Frontal cortex (tissue), 4 donors: ENCODE results near the gene SASH3. TPM values are rescaled to one million over a fixed set of nuclear protein-coding genes. Genes with fewer than 3 reads are reported as not detected.

Experiments
- DNase-seq, 2 donors: peaks; one replicate each; pipeline ENCODE4 v3.0.0; 2012; ENCODE audit warnings: low spot score in 2 of 2
- FAIRE-seq: peaks from 2 replicates; lab custom pipeline; 2012; peaks lifted over from hg19 to GRCh38; lab: Jason Lieb, UNC
- total RNA-seq: library from RNA; depleted of rRNA; stranded (reverse); fragments of >200 nt; gene quantifications from one replicate; pipeline ENCODE4 v1.2.3, GENCODE V29; 2014
- donor health status: control.
- donor health status: control.
- donor health status: control.

The SASH3 gene
- total RNA-seq, 1 donor from 2014 or later: 0.82 TPM

DNA sequence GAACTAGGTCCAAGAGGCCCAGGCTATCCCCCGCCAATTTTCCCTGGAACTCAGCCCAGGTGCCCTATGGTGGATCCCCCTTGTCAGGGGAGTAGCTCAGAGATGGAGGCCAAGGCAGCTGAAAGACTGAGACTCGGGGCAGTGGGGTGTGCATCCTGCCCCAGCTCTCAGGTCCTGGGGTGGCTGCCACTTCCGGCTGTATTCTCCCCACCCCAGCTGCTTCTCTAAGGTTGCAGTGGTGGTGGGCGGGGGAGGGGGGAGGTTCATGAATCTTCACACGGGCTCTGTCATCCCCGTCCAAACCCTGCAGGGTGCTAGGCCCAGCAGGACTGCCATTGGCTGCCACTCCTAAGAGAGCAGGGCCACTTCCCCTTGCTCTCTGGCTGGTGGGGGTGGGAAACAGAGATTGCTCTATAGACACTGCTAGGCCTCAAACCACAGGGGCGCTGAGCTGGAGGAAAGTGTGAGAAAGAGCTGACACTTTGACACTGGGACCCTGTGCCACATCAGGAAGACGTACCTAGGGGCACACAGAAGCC is 1.5 kb downstream of the SASH3 start:
- FAIRE-seq: no peak
- no peak for DNase-seq

DNA sequence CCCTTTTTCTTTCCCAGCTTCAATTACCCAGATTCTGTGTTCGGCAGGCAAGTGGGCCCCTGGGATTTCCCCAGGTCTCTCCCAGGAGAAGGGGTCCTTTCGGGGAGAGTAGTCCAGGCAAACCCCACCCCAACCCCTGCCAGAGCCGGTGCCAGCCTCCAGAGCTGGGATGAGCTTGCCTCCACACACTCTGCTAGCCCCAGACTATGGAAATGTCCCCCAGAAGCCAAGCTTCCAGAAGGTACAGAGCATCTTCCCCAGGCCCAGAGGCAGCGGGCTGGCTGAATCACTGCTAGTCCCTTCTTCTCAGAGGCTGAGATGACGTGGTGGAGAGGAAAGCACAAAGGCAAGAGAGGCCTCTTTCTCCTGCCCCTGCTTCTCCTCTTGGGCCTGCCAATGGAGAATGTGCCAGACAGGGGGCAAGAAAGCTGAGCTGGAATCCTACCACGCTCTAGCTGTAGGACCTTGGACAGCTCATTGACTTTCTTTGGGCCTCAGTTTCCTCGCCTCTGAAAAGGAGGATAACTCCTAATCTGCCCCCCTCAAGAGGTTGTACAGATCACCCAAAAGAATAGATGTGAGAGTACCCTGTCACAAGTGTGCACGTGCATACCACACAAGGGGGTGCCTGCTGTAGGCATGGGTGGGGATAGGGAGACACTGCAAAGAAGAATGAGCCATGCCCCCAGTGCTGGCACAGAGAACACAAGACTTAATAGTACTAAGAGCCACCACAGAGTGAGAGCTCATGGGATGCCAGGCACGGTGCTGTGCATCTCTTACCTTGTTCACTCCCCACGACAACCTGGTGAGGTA is 2.1 kb downstream of the SASH3 start:
- FAIRE-seq: no peak
- DNase-seq: no peak

DNA sequence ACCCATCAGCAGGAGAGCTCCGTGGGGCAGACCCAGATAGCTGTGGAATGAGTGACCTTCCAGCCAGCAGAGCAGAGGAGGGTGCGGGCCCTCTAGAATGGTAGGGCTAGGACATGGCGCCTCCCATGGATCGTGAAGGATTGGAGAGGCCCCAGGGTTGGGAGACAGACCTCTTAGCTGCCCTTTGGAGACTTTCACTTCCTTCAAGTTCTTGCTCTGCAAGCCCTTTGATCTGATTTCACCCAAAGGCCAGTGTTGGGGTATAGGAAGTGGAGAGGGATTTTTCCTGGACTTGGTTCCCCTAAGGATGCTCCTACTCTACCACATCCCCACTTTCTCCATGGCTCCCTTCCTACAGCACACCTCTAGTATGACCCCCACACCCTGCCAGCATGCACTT is 3.0 kb downstream of the SASH3 start:
- FAIRE-seq: no peak

DNA sequence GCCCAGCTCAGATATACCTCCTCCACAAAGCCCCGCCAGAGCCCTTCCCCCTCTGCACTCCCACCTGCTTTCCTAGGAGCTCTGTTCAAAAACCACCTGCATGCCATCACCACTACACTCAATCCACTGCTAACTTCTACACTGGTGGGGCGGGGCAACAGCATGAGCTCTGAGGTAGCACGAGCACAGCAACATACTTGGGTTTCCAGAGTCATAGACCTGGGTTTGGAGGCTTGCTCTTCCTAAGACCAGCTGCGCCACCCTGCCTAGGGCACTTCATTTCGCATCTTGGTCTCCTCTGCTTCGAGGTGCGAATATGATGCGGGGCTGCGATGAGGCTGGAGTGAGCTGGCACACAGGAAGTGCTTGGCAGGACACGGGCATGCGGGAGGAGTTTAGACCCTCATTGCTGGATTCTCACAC is 3.6 kb downstream of the SASH3 start:
- FAIRE-seq (no peak), DNase-seq (no peak)

More for the DNA sequence above, 3.0 kb downstream of the SASH3 start:
- DNase-seq: no peak

DNA sequence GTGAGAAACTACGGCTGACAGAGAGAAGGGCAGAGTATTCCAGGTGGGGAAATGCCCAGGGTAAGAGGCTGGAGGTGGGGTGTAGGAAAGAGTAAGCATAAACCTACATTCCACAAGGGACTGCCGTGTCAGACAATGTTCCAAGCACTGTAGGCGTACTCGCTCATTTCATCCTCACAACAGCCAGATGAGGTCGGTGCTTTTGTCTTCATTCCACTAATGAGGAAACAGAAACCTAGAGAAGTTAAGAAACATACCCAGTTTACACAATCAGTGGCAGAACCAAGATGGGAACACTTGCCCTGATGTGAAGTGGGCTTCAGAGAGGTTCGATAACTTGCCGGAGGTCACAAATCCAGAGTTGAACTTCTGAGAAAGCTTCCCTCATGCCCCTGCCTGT is 4.6 kb downstream of the SASH3 start:
- FAIRE-seq: no peak
- no peak for DNase-seq

DNA sequence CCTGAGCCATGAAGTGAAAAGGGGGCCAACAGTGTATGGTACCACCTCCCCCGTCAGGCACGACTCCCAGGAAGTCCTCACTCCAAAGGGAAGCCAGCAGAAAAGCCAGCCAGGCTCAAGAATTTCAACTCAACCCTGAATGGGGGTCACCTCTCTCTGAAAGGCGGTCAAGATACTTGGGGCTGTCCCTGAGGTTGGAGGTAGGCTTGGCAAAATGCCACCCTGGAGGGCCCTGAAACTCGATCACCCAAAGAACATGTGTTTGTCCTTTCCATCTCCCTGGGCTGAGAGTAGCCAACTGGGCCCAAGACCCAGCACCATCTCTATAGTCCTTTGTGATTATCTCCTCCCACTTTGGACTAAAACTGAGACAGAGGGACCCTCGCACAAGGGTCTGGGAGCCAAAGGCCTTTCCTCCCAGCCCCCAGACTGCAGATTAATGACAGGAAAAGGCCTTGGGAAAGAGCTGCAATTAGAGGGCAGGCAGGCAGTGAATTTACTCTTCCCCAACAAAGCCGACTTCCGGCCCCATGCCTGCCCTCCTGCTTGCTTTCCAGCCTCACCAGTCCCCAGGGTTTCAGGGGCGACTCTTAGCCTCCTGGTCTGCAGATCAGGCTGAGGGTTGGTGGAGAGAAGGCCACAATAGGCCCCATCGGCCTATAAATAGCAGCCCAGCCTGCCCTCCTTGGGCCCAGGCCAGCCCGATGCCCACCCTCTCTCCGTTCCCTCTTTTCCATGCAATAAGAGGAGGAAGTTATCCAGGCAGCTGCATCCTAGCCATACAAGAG is 5.6 kb downstream of the SASH3 start:
- DNase-seq: no peak
- no peak for FAIRE-seq

DNA sequence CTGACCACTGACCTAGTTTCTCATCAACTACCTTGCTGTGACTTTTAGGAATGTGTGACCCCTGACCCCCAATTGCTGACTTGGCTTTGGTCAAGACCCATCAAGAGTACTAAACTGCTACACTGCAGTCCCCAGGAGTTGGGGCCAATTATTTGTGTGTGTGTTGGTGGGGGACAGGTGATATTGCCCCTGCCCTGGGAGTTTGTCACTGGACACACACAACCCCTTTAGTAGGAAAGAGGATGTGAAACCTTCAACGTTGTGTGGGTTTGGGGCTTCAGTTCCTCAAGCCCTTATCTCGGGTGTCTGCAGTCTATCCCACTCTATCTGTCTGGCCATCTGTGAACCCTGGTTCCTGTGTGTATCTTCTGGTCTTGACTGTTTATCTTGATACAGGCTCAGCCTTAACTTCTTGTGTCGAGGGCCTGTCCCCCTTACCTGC is 6.5 kb downstream of the SASH3 start:
- DNase-seq: no peak
- FAIRE-seq: no peak

- FAIRE-seq (no peak), DNase-seq (no peak)
Measured at GRCh38 chrX:129787336-129788055, 7.7 kb downstream of the SASH3 start.

DNA sequence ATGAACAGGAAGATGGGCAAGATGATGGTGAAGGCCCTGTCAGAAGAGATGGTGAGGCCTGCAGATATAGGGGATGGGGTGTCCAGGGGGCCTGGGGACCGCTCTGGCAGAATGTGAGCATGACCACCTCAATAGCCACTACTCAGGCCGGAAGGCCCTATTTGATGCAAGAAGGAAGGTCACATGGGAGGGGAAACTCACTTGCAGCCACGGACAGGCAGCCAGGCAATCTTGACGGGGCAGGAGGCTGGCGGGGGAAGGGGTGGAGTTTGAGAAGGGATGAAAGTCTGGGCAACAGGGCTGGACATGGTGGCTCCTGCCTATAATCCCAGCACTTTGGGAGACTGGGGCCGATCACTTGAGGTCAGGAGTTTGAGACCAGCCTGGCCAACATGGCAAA is 8.8 kb downstream of the SASH3 start:
- DNase-seq: no peak
- FAIRE-seq: no peak

- DNase-seq (no peak), FAIRE-seq (no peak)
Measured at GRCh38 chrX:129790146-129790545, 10.4 kb downstream of the SASH3 start.

DNA sequence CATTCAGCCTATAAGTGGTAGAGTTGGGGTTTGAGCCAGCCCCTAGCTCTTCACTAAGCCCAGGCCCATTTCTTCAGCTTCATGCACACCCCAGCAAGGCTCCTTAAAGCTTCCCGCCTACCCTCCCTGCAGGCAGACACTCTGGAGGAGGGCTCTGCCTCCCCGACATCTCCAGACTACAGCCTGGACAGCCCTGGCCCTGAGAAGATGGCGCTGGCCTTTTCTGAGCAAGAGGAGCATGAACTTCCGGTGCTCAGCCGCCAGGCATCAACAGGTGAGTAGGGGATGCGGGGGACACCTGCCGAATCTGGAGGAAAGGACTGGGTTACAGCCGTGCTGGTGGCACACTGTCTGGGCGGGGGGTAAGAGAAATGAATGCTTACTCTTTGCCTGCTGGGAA is 11.1 kb downstream of the SASH3 start:
- DNase-seq (no peak), FAIRE-seq (no peak)

DNA sequence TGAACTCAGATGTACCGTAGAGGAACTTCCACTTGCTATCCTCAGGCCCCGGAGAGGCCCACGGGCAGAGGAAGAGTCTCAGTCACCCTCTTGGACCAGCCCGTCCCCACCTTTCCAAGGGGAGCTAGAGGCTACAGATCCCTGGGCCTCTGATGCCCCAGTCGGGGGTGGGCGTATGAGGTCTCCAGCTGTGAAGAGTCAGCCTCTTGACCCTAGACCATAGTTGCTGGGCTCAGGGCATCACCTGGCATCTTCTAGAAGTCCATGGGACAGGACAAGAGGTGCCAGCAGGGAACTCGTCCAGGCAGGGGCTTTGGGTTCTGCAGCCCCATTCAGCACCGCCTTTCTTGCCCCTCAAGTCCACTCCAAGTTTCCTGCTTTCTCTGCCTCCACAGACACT is 11.6 kb downstream of the SASH3 start:
- FAIRE-seq (no peak), DNase-seq (no peak)

DNA sequence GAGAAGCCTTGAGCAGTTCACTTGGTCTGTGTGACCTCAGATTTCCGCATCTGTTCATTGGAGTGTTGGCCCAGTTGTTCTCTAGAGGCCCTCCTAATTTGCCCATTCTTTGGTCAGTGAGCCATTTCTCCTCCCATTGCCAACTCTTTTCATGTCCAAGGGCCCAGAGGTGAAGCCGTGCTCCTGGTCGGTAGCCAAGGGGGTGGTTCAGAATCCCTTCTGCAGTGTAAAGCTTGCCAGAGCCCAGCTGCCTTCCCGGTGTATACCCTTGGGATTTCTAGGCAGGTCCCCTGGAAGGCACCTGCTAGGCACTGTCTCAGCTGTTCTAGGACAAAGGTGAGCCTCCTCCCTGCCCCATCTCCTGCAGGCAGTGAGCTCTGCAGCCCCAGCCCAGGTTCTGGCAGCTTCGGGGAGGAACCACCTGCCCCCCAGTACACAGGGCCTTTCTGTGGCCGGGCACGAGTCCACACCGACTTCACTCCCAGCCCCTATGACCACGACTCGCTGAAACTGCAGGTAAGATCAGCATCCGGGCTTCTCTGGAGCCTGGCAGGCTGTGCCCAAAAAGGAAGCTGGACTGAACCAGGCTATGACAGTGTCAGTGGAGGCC is 12.3 kb downstream of the SASH3 start:
- DNase-seq (no peak), FAIRE-seq (no peak)

DNA sequence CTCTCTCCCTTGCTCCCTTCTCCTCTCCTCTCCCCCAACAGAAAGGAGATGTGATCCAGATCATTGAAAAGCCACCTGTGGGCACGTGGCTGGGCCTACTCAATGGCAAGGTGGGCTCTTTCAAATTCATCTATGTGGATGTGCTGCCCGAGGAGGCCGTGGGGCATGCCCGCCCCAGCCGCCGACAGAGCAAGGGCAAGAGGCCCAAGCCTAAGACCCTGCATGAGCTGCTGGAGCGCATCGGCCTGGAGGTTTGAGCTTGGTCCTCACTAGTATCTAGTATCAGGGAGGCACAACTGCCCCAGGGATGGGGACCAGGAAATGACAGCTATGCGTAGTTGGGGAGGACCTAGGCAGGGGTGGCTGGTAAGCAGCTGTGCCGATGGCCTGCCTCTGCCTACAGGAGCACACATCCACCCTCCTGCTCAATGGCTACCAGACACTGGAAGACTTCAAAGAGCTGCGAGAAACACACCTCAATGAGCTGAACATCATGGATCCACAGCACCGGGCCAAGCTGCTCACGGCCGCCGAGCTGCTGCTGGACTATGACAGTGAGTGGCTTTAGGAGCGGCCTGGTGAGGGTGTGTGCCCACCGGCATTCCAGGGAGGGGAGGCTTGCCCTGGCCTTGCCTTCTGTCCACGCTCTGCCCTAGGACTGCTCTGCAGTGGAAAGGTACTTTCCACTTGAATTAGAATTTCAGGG is 13.0 kb downstream of the SASH3 start:
- FAIRE-seq (no peak), DNase-seq (no peak)

GRCh38 chrX:129793604-129794191 is 13.9 kb downstream of the SASH3 start:
- FAIRE-seq: no peak
- DNase-seq: no peak

GRCh38 chrX:129795584-129795983 is 15.8 kb downstream of the SASH3 start:
- DNase-seq: no peak
- no peak for FAIRE-seq

DNA sequence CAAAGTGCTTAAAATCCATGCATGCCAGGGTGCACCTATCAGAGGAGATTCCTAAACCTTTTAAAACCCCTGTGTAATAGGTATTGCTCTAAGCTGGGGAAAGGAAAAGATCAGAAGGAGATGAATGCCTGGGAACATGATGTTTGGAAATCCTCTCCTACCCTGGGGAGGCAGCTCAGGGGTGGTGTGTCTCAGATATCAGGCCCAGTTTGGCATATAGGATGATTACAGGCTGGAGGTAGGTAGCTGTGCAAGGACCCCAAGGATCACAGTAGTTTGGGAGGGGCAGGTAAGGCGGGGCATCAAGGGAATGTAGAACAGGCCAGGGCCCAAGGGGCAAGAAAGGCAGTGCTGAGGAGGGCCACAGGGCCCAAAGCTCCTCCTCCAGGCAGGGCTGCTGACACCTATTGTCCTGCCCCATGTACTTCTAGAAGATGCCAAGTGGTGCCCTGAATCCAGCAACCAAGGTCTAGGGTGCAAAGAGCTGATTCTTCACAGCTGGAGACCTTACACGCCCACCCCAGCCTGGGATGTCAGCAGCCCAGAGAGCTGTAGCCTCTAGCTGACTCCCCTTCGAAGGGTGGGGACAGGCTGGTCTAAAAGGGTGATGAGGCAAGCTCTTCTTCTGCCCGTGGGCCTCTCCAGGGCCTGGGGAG is 17.6 kb downstream of the SASH3 start:
- FAIRE-seq (no peak), DNase-seq (no peak)

GRCh38 chrX:129798456-129798855 is 18.7 kb downstream of the SASH3 start:
- FAIRE-seq: no peak

More at GRCh38 chrX:129798456-129798855, 18.7 kb downstream of the SASH3 start:
- no peak for DNase-seq
